ENCODE results near the gene CYFIP2. TPM values are rescaled to one million over a fixed set of nuclear protein-coding genes. Genes with fewer than 3 reads are reported as not detected.

The CYFIP2 gene
- total and polyA plus RNA-seq, 2 of the 13 experiments (the other 11 are each of a cell fraction or from before 2014, with no cell fraction given) = 22.6 to 30.3 TPM

DNA sequence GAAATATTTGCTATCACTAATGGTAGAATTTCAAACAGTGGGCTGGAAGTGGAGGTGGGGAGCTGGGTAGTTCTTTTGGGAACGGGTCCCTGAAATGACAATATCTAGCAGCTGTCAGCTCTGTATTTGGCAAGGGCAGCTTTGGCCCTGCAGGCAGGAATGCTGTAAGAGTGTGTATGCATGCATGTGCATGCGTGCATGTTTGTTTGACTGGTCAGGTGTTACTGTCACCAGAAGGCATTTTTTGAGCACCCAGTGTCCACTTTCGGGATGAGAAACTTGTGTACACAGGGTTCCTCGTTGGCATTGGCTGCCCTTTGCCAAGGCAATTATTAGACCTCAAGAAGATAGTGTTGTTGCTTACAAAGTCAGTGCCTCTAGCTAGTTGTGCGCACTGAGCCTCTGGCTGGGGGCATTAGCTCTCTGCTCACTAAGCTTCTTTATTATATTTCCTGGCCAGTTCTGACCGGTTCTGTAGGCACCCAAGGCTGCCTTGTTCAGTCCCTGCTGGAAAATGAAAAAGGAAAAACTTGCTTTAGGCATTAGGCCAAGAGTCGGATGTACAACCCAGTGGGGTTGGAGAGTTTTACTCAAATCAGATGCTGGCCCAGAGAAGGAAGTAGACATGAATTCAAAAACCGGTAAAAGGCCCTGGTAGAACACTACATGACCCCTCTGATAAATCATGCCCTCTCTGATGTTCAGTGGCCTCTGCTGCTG, 2.0 kb downstream of the CYFIP2 start:
- no peaks in the 10 kb centered on the region for H3K36me3 ChIP-seq (replicated peaks in 1 of 2; ENCODE audit: control insufficient read depth in 1 of 2, insufficient read depth in 2 of 2, low read length in 2 of 2)
- no TSS peak for BruUV-seq (replicated peaks)
- H3K4me3 ChIP-seq (replicated peaks in 1 of 3; ENCODE audit: insufficient read depth in 1 of 3, low read depth in 2 of 3, low read length in 3 of 3) = no peak overlapping the region
- no peaks in the 10 kb centered on the region for H4K20me1 ChIP-seq (ENCODE audit: insufficient read depth, low read length)
- ChIA-PET POLR2A (no interaction called here), CTCF (ENCODE audit: low intra/inter-chr PET ratio, low total read pairs) (no interaction called here)
- DNase-seq (ENCODE audit: low spot score) = no peak
- 83% methylated on average over 7 of the region's 8 CpGs for WGBS (ENCODE audit: low lambda C conversion rate)
- H3K9me3 ChIP-seq (ENCODE audit: low read length) = no peaks in the 10 kb centered on the region
- no peak for ATAC-seq
- peaks cover 3% of the 10 kb centered on the region for H3K79me2 ChIP-seq (ENCODE audit: insufficient read depth, low read length)
- H3K9ac ChIP-seq (ENCODE audit: insufficient read depth, low read depth, low read length) = no peak overlapping the region
- no peak overlapping the region for H3K27ac ChIP-seq (ENCODE audit: extremely low read length, insufficient read depth, low read length)
- no peak overlapping the region for H3K4me2 ChIP-seq (ENCODE audit: low read depth, low read length)
- H3K4me1 ChIP-seq (ENCODE audit: insufficient read depth, low read length) = peaks cover 60% of the 10 kb centered on the region
- no peak for TF ChIP-seq ZNF790 (CRISPR knock-in tag; IDR thresholded peaks at IDR 0.05; ENCODE audit: borderline replicate concordance)
- TF ChIP-seq, protein P1, sequence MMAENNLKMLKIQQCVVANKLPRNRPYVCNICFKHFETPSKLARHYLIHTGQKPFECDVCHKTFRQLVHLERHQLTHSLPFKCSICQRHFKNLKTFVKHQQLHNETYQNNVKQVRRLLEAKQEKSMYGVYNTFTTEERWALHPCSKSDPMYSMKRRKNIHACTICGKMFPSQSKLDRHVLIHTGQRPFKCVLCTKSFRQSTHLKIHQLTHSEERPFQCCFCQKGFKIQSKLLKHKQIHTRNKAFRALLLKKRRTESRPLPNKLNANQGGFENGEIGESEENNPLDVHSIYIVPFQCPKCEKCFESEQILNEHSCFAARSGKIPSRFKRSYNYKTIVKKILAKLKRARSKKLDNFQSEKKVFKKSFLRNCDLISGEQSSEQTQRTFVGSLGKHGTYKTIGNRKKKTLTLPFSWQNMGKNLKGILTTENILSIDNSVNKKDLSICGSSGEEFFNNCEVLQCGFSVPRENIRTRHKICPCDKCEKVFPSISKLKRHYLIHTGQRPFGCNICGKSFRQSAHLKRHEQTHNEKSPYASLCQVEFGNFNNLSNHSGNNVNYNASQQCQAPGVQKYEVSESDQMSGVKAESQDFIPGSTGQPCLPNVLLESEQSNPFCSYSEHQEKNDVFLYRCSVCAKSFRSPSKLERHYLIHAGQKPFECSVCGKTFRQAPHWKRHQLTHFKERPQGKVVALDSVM (CRISPR knock-in tag; IDR thresholded peaks at IDR 0.05) = no peak
- TF ChIP-seq TEAD3 (CRISPR knock-in tag; optimal IDR thresholded peaks at IDR 0.05; ENCODE audit: borderline replicate concordance) = peak; percentile 65
- no peak for TF ChIP-seq U2AF2 (IDR thresholded peaks at IDR 0.05; ENCODE audit: low read depth, low read length)
- in situ Hi-C loops (cut with HindIII; ENCODE audit: extremely low pct_ligation_motif_present, low pct_unique_long_range_greater_than_20kb) (no loop called here), intact Hi-C loops (cut with micrococcal nuclease; ENCODE audit: unreplicated experiment) (loop anchor here (1.0 kb wide), 1 partner anchor 44 kb away; no protein-coding TSS in a partner anchor)
- H3K27me3 ChIP-seq (ENCODE audit: control insufficient read depth in 1 of 2, insufficient read depth in 2 of 2, low read length in 2 of 2) = peaks cover 0 to 1% of the 10 kb centered on the region in 2 experiments; a peak in 2 of 5 replicates
- no peak overlapping the region for H2AFZ ChIP-seq (ENCODE audit: low read length)
- FAIRE-seq = no peak

DNA sequence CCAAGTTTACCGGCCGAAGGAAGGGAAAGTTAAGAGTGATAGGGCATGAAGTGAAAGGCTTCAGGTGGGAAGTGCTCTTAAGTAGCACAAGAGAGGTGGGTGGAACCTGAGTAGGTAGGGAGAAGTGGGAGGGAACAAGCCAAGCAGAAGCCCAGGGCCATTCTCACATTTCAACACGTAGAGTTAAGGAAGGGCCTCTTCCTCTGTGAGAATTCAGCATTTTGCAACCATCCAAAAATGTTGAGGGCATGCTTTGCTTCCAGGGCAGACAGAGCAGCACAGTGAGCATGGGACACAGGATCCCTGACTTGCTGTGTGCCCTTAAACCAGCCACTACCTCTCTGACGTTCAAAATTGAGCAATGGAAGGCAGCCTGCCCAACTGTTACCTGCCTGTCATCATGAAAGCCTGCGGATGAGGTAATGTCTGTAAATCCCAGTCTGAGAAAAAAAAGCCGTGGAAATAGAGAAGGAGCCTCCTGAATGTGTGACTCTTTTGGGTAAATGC, 3.3 kb downstream of the CYFIP2 start:
- TF ChIP-seq, protein P2, sequence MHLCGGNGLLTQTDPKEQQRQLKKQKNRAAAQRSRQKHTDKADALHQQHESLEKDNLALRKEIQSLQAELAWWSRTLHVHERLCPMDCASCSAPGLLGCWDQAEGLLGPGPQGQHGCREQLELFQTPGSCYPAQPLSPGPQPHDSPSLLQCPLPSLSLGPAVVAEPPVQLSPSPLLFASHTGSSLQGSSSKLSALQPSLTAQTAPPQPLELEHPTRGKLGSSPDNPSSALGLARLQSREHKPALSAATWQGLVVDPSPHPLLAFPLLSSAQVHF (CRISPR knock-in tag; IDR thresholded peaks at IDR 0.05) = no peak
- TF ChIP-seq DNMT3B (CRISPR knock-in tag; conservative IDR thresholded peaks at IDR 0.05) = no peak
- peak; percentile 81 for TF ChIP-seq ZNF768 (CRISPR knock-in tag; IDR thresholded peaks at IDR 0.05)
- no peak overlapping the region for H3K4me2 ChIP-seq (ENCODE audit: low read depth, low read length)
- no TSS peak for BruUV-seq (replicated peaks)
- WGBS (ENCODE audit: low lambda C conversion rate) = 90% methylated on average over 6 of the region's 6 CpGs
- H3K4me3 ChIP-seq (replicated peaks in 1 of 3; ENCODE audit: insufficient read depth in 1 of 3, low read depth in 2 of 3, low read length in 3 of 3) = no peak overlapping the region
- POLR2A ChIA-PET = no interaction called here
- no peak overlapping the region for H3K9ac ChIP-seq (ENCODE audit: insufficient read depth, low read depth, low read length)
- H3K27ac ChIP-seq (ENCODE audit: extremely low read length, insufficient read depth, low read length) = no peak overlapping the region
- H2AFZ ChIP-seq (ENCODE audit: low read length) = no peak overlapping the region
- peaks cover 0 to 1% of the 10 kb centered on the region in 2 experiments; a peak in 2 of 5 replicates for H3K27me3 ChIP-seq (ENCODE audit: control insufficient read depth in 1 of 2, insufficient read depth in 2 of 2, low read length in 2 of 2)
- intact Hi-C loops (cut with micrococcal nuclease; ENCODE audit: unreplicated experiment) (no loop called here), in situ Hi-C loops (cut with HindIII; ENCODE audit: extremely low pct_ligation_motif_present, low pct_unique_long_range_greater_than_20kb) (no loop called here)
- H3K4me1 ChIP-seq (ENCODE audit: insufficient read depth, low read length) = peaks cover 55% of the 10 kb centered on the region
- H3K9me3 ChIP-seq (ENCODE audit: low read length) = no peaks in the 10 kb centered on the region
- FAIRE-seq = no peak
- H3K79me2 ChIP-seq (ENCODE audit: insufficient read depth, low read length) = peaks cover 9% of the 10 kb centered on the region
- no peaks in the 10 kb centered on the region for H3K36me3 ChIP-seq (replicated peaks in 1 of 2; ENCODE audit: control insufficient read depth in 1 of 2, insufficient read depth in 2 of 2, low read length in 2 of 2)
- no peaks in the 10 kb centered on the region for H4K20me1 ChIP-seq (ENCODE audit: insufficient read depth, low read length)
- no peak for ATAC-seq
- CTCF ChIA-PET (ENCODE audit: low intra/inter-chr PET ratio, low total read pairs) = no interaction called here
- DNase-seq (ENCODE audit: low spot score) = no peak
